ENCODE data around the gene MYLK. TPM values are rescaled to one million over a fixed set of nuclear protein-coding genes. Genes with fewer than 3 reads are reported as not detected.

MYLK gene
- total RNA-seq, 2 donors from 2014 or later = 4.7 to 6.6 TPM

- Histone ChIP-seq H3K36me3 (ENCODE audit: control insufficient read depth, insufficient read depth, low read length) (no peaks in the 10 kb centered on the region), H3K27ac (ENCODE audit: low read depth, low read length) (no peak overlapping the region), H3K27me3 (ENCODE audit: control insufficient read depth, insufficient read depth, low read length, poor library complexity, severe bottlenecking) (no peaks in the 10 kb centered on the region), H3K4me3 (ENCODE audit: low read length) (no peak overlapping the region), H3K4me1 (ENCODE audit: control insufficient read depth, insufficient read depth, low read length) (no peaks in the 10 kb centered on the region), H3K9me3 (ENCODE audit: control insufficient read depth, low read length) (no peaks in the 10 kb centered on the region), H3K9ac (ENCODE audit: extremely low read depth, low read length, poor library complexity, severe bottlenecking) (no peak overlapping the region)
- H3K27ac Mint-ChIP-seq = no peak overlapping the region
- no peak for DNase-seq
- H3K27me3 Mint-ChIP-seq (ENCODE audit: insufficient read depth) = peaks cover 1% of the 10 kb centered on the region
- no peaks in the 10 kb centered on the region for H3K9me3 Mint-ChIP-seq
- TF ChIP-seq CTCF (conservative IDR thresholded peaks at IDR 0.05) = no peak
- no peak overlapping the region for H3K4me3 Mint-ChIP-seq
- 93% methylated on average over 2 to 3 of the region's 3 CpGs for WGBS, 2 experiments (ENCODE audit: insufficient coverage in 1 of 2, insufficient read length in 1 of 2)
- no peaks in the 10 kb centered on the region for H3K4me1 Mint-ChIP-seq
- H3K36me3 Mint-ChIP-seq (ENCODE audit: low read depth) = peaks cover 6% of the 10 kb centered on the region
Observed at GRCh38 chr3:123741041-123741511, 143.1 kb downstream of the MYLK start.

- Histone ChIP-seq H3K4me3 (ENCODE audit: low read length) (no peak overlapping the region), H3K9ac (ENCODE audit: extremely low read depth, low read length, poor library complexity, severe bottlenecking) (no peak overlapping the region), H3K36me3 (ENCODE audit: control insufficient read depth, insufficient read depth, low read length) (no peaks in the 10 kb centered on the region), H3K4me1 (ENCODE audit: control insufficient read depth, insufficient read depth, low read length) (no peaks in the 10 kb centered on the region), H3K27me3 (ENCODE audit: control insufficient read depth, insufficient read depth, low read length, poor library complexity, severe bottlenecking) (no peaks in the 10 kb centered on the region), H3K27ac (ENCODE audit: low read depth, low read length) (no peak overlapping the region), H3K9me3 (ENCODE audit: control insufficient read depth, low read length) (no peaks in the 10 kb centered on the region)
- Mint-ChIP-seq H3K4me3 (no peak overlapping the region), H3K9me3 (no peaks in the 10 kb centered on the region), H3K27me3 (ENCODE audit: insufficient read depth) (peaks cover 1% of the 10 kb centered on the region), H3K27ac (no peak overlapping the region), H3K4me1 (no peaks in the 10 kb centered on the region), H3K36me3 (ENCODE audit: low read depth) (peaks cover 6% of the 10 kb centered on the region)
- TF ChIP-seq CTCF (conservative IDR thresholded peaks at IDR 0.05) = no peak
- 92 to 93% methylated on average over 4 to 6 of the region's 6 CpGs for WGBS, 2 experiments (ENCODE audit: insufficient coverage in 1 of 2, insufficient read length in 1 of 2)
- DNase-seq = no peak
Observed at GRCh38 chr3:123740391-123740822, 143.7 kb downstream of the MYLK start.

- H3K9me3 Mint-ChIP-seq = no peaks in the 10 kb centered on the region
- no peaks in the 10 kb centered on the region for H3K27me3 ChIP-seq (ENCODE audit: control insufficient read depth, insufficient read depth, low read length, poor library complexity, severe bottlenecking)
- no peak overlapping the region for H3K4me3 ChIP-seq (ENCODE audit: low read length)
- no peaks in the 10 kb centered on the region for H3K4me1 ChIP-seq (ENCODE audit: control insufficient read depth, insufficient read depth, low read length)
- WGBS, 2 experiments (ENCODE audit: insufficient coverage in 1 of 2, insufficient read length in 1 of 2) = 83 to 90% methylated on average over 1 to 2 of the region's 2 CpGs
- no peak overlapping the region for H3K27ac ChIP-seq (ENCODE audit: low read depth, low read length)
- no peak overlapping the region for H3K4me3 Mint-ChIP-seq
- H3K4me1 Mint-ChIP-seq = no peaks in the 10 kb centered on the region
- H3K36me3 ChIP-seq (ENCODE audit: control insufficient read depth, insufficient read depth, low read length) = no peaks in the 10 kb centered on the region
- no peak overlapping the region for H3K27ac Mint-ChIP-seq
- no peak for TF ChIP-seq CTCF (conservative IDR thresholded peaks at IDR 0.05)
- no peak for DNase-seq
- peaks cover 1% of the 10 kb centered on the region for H3K27me3 Mint-ChIP-seq (ENCODE audit: insufficient read depth)
- no peak overlapping the region for H3K9ac ChIP-seq (ENCODE audit: extremely low read depth, low read length, poor library complexity, severe bottlenecking)
- H3K36me3 Mint-ChIP-seq (ENCODE audit: low read depth) = peaks cover 6% of the 10 kb centered on the region
- H3K9me3 ChIP-seq (ENCODE audit: control insufficient read depth, low read length) = no peaks in the 10 kb centered on the region
Observed at GRCh38 chr3:123739754-123740153, 144.4 kb downstream of the MYLK start.

Data from endodermal cell (in vitro differentiated cells).